Vagina (tissue), 2 donors: ENCODE data around the gene RNF183.

ENCODE experiments used
- CTCF ChIP-seq, 3 experiments: fragments of 450-650 bp in 2 of 3; fragments of 200-600 bp in 1 of 3; sonication (generic) in 1 of 3; IDR thresholded peaks; one replicate each; pipeline ENCODE4 v1.5.1; 2017 to 2019; ENCODE audit warnings: antibody characterized with exemption in 3 of 3, mild to moderate bottlenecking in 2 of 3, moderate library complexity in 2 of 3
- POLR2A ChIP-seq, 2 donors: fragments of 450-650 bp; IDR thresholded peaks; one replicate each; pipeline ENCODE4 v1.6.1; 2017; ENCODE audit warnings: antibody characterized with exemption in 2 of 2, mild to moderate bottlenecking in 2 of 2, moderate library complexity in 2 of 2

GRCh38 chr9:113349066-113349444 lies 45.9 kb upstream of the RNF183 start:
- TF ChIP-seq CTCF (IDR thresholded peaks at IDR 0.05) (no peak), POLR2A (IDR thresholded peaks at IDR 0.05) (no peak)
